HG03469 (cell line): Measurements from ENCODE around the gene RELN.

Source experiments
- ATAC-seq: cut with Tn5 transposase; IDR thresholded peaks from one replicate; pipeline ENCODE4 v1.9.1; 2021; ENCODE audit warnings: mild to moderate bottlenecking, moderate library complexity, moderate number of reproducible peaks; ENCODE audit not compliant: unreplicated experiment

The RELN gene

DNA sequence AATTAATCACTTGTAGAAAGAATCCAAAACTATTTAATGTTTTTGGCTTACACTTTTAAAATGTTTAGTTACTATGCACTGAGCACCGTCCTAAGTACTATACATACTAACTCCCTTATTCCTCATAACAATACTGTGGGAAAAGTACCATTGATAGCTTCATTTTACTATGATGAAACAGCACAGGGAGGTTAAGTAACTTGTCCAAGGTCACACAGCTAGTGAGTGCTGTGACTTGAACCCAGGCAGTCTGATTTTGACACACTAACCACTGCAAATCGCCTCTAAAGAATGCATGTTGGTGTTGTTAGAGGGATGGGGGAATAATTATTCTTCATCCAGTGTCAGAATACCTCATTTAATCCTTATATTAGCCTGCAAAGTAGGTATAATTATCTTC, 1.9 kb upstream of the RELN start:
- no peak for ATAC-seq

GRCh38 chr7:103990991-103991390, 1.5 kb upstream of the RELN start:
- no peak for ATAC-seq

GRCh38 chr7:103989785-103990767, 618 bp upstream of the RELN start:
- ATAC-seq, result no peak

DNA sequence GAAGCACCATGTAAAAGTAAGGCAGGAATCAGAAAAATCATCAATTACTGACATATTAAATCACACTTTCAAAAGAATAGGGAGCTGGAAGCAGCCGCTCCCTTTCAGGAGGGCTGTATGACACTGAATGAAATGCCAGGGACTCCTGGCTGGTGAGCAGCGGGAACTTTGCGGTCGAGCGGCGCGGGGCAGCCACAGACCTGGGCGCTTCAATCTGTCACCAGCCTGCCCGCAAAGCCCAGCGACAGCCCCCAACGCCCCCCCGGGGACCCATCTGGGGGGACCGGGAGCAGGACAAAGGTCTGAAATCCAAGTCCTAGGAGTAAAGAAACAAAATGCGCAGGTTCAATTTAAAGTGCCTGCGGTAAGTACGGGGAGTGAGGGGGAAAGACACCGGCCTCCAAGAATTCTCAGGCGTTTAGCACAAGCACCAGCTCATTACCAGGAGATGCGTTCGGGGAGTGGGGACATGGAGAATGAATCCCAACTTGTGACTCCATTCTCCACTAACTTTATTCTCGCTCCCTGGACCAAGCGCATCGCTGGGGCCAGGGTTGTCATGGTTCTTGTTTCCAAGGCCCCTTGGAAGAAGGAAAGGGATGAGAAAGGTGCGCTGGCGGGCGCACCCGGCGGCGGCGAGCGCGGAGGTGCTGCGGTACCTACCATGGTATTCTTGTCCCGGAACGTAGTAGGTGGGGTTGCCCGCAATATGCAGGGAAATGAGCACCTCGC, 824 bp downstream of the RELN start:
- ATAC-seq, result no peak

DNA sequence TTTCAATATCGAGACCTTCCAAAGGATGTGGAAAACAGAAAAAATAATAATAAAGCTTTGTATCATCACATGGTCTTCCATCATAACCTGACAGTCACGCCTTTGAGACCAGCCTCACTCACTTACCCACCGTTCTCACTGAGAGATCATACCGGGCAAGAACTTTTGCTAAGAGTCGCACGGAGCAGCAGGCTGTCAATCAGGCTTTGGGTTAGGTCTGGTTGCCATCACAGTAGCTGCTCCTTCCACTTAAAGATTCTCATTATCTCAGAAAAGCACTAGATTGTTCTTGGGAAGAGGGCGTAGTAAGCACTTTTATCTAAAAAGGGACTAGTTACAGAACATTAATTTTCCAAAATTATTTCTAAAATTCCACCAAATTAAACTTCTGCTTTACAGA, 2.0 kb downstream of the RELN start:
- ATAC-seq, result no peak

DNA sequence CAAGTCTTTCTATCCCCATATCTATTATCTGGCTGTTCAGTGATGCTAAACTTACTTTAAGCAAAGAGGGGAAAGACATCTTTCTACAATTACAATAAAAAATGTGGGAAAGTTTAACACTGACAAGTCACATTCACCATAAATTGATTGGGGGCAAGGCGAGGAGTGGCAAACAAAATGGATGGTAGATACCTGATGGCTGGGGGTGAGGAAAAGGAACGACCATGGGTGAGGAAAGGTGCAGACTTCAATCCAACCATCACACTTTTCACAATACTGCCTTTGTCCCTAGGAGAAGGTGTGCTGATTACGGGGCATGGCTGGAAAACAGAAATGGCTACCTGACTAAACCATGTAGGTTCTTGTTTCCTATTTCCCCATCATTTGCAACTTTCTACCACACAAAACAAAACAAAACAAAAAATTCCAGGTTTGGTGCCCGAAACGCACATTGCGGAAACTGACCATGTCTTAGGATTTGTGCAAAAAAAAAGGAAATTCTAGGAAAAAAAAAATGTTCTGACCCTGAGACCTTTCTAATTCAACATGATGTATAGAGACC, 3.8 kb downstream of the RELN start:
- ATAC-seq, result no peak

DNA sequence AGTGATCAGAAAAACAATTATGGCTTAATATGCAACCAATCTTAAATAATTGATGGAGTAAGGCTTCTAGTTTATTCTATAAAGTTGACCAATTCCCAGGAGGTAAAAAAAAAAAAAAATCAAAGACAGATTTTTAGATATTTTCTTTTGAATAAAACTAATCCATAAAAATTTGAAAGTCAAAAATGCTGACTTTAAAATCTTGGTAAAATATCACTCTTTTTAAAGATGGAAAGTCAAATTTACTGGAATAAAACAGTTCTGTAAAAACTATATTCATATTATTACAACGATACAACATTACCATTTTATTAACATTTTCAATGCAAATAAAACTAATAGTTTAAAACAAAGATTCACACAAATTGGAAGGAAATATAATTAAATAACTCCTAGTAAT, 5.4 kb downstream of the RELN start:
- no peak for ATAC-seq

- no peak for ATAC-seq
These were observed 6.1 kb downstream of the RELN start for GRCh38 chr7:103983201-103983977.

DNA sequence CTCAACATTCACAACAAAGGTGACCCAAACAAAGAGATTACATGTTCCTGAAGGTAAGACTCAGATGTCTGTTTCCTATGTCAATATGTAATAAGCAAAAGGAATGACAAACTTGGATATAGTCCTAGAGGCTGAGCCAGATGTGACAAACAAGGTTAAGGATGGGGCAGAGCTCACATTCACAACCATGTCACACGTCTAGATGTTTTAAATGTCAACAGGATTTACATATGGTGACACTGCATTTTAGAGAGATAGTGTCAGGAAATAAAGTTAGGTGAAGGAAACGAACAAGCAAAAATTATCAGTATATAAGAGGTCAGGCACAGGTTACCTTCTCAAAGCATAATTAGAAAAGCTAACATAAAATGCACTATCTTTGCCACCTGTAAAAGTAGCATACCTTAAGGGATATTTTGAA, 8.4 kb downstream of the RELN start:
- no peak for ATAC-seq

GRCh38 chr7:103972779-103973434, 16.6 kb downstream of the RELN start:
- ATAC-seq, result no peak

DNA sequence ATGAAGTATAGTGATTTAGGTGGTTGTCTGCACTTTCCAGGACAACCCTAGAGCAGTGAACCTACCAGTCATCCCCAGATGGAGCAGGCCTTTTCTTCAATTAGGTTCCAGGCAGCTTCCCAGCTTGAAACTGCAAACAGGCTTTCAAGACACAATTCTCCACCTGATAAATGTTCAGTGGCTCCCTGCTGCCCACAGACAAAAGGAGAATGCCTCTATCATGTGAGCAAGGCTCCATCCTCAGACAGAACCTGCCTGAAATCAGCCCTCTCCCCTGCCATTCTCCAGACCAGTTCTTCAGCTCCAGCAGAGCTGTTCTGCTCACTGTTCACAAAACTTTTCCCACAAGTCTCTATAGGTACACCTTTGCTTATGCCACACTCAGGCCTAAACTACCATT, 22.1 kb downstream of the RELN start:
- ATAC-seq, result no peak

GRCh38 chr7:103966593-103967277, 22.7 kb downstream of the RELN start:
- no peak for ATAC-seq

- no peak for ATAC-seq
These were observed 25.2 kb downstream of the RELN start for GRCh38 chr7:103964269-103964668.

GRCh38 chr7:103962070-103962469, 27.4 kb downstream of the RELN start:
- no peak for ATAC-seq

- ATAC-seq, result no peak
These were observed 31.1 kb downstream of the RELN start for GRCh38 chr7:103958284-103958818.

DNA sequence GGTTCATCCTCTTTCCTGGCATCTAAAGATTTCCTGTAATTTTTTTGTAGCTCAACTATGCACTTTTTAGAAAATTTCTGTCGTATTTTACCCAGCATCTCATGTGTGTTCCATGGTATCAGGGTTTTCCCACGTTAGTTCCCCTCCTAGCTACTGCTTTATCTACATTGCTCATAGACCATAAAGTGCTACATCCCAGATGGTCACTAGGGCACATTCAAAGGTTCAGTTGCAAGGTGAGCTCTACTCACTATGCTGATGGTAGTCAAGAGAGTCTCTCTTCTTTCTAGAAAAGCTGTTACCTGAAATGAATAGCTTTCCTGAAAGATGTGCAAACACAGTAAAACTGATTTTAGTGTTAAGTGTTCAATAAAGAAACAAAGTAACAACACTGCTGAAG, 33.5 kb downstream of the RELN start:
- ATAC-seq, result no peak

DNA sequence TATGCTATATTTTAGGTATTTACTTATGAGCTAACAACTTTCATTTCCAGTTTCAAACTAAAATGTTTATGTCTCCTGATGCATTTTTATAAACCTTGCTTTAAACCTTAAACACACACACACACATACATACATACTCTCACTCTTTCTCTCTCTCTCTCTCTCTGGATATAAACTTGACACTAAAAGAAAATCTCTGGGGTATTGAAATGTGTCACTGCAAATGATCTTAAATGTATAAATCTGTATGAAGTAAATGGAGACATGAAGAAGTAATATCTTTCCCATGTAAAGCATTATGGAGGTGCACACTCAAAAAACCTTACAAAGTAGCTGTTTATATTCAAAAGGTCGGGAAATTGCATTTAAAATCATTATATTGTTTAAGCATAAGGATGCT, 37.0 kb downstream of the RELN start:
- ATAC-seq, result no peak

DNA sequence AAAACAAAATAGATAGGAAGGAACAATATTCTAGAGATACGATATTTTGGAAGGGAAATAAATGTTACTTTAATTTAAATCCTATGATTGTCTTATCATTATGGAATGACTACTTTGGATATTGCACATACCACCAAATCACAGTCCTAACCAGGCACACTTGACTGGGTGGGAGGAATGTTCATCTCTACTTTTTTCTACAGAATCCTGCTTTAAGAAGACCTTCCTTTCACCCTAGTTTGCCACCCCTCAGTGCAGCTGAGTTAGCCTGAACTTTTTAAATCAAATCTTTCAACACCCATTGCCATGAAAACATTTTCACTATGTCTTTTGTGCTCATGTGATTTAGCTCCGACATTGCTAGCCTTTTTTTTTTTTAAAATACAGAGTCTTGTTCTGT, 38.1 kb downstream of the RELN start:
- no peak for ATAC-seq

DNA sequence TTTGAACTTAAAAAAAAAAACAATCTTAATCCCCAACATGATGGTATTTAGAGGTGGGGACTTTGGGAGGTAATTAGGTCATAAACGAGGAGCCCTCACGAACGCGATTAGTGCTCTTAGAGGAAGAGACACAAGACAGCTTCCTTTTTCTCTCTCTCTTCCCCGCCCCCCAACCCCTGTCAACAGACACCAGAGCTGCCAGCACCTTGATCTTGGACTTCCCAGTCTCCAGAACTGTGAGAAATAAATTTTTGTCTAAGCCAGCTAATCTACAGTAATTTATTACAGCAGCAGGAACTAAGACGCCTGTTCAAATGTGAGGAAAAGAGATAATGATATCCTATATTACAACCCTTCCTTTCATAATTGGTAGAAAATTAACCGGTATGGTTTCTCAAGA, 40.1 kb downstream of the RELN start:
- ATAC-seq, result no peak
